Measurements from ENCODE around the gene WNT2. TPM values are rescaled to one million over a fixed set of nuclear protein-coding genes. Genes with fewer than 3 reads are reported as not detected.

The WNT2 gene
- total RNA-seq, 1 donor, result under 0.01 TPM

DNA sequence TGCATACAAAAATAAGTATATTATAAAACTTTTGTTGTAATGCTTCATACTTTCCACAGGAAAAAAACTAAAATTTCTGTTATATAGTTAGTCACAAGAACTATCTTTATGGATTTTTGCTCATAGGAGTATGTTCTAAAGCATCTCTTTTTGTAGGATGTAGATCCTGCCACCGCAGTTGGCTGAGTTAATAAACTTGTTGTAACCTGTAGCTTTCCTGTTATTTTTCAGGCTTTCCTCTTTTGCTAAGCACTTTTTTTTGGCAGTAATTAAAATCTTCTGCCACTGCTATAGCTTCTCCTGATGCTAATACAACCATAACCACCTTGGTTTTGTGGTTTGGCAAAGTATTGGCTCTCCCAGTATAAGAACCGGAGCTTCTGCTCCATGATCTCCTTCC lies 60.3 kb downstream of the WNT2 start:
- Histone ChIP-seq H3K36me3 (ENCODE audit: insufficient read depth, low read length) (no peaks in the 10 kb centered on the region), H2AFZ (ENCODE audit: low read length) (no peak overlapping the region), H3K4me1 (ENCODE audit: insufficient read depth, low read length) (peaks cover 13% of the 10 kb centered on the region), H3K27ac (ENCODE audit: low read depth, low read length) (no peak overlapping the region), H3K4me3 (ENCODE audit: insufficient read depth, low read length) (no peak overlapping the region), H4K20me1 (ENCODE audit: insufficient read depth, low read length) (no peaks in the 10 kb centered on the region), H3K27me3 (ENCODE audit: insufficient read depth, low read length) (peaks cover 27% of the 10 kb centered on the region), H3K4me2 (ENCODE audit: insufficient read depth, low read length) (no peak overlapping the region), H3K79me2 (ENCODE audit: insufficient read depth, low read length) (no peaks in the 10 kb centered on the region), H3K9me3 (ENCODE audit: low read depth, low read length) (no peaks in the 10 kb centered on the region)
- TF ChIP-seq, protein P1, sequence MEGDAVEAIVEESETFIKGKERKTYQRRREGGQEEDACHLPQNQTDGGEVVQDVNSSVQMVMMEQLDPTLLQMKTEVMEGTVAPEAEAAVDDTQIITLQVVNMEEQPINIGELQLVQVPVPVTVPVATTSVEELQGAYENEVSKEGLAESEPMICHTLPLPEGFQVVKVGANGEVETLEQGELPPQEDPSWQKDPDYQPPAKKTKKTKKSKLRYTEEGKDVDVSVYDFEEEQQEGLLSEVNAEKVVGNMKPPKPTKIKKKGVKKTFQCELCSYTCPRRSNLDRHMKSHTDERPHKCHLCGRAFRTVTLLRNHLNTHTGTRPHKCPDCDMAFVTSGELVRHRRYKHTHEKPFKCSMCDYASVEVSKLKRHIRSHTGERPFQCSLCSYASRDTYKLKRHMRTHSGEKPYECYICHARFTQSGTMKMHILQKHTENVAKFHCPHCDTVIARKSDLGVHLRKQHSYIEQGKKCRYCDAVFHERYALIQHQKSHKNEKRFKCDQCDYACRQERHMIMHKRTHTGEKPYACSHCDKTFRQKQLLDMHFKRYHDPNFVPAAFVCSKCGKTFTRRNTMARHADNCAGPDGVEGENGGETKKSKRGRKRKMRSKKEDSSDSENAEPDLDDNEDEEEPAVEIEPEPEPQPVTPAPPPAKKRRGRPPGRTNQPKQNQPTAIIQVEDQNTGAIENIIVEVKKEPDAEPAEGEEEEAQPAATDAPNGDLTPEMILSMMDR (IDR thresholded peaks at IDR 0.05; ENCODE audit: extremely low read depth, low read depth, low read length), result no peak
- DNase-seq (ENCODE audit: insufficient read length, low spot score, missing footprints), result no peak

DNA sequence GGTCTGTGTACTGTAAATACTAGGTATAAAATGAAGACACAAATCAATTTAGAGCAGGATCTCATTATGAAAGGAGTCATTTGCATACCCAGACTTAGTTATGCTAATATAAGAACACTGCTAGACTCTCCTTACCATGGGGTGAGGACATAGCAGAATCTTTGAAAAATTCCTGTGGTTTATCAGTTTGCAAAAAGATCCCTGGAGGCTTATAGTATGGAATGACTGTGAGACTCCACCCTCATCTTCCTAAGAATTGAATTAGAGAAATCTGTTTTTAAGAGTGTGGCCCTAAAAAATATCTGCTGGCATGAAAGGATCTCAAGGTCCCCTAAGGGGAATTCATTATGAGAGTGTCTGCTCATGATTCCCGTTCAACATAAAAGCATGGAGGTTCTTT lies 63.2 kb downstream of the WNT2 start:
- peaks cover 13% of the 10 kb centered on the region for H3K4me1 ChIP-seq (ENCODE audit: insufficient read depth, low read length)
- TF ChIP-seq, protein P1 (IDR thresholded peaks at IDR 0.05; ENCODE audit: extremely low read depth, low read depth, low read length), result no peak
- H3K27me3 ChIP-seq (ENCODE audit: insufficient read depth, low read length), result peaks cover 40% of the 10 kb centered on the region
- H2AFZ ChIP-seq (ENCODE audit: low read length), result no peak overlapping the region
- no peak overlapping the region for H3K27ac ChIP-seq (ENCODE audit: low read depth, low read length)
- DNase-seq (ENCODE audit: insufficient read length, low spot score, missing footprints), result no peak
- H3K9me3 ChIP-seq (ENCODE audit: low read depth, low read length), result no peaks in the 10 kb centered on the region
- no peaks in the 10 kb centered on the region for H3K79me2 ChIP-seq (ENCODE audit: insufficient read depth, low read length)
- H3K4me3 ChIP-seq (ENCODE audit: insufficient read depth, low read length), result no peak overlapping the region
- peak overlapping the region; percentile 22 for H3K4me2 ChIP-seq (ENCODE audit: insufficient read depth, low read length)
- no peaks in the 10 kb centered on the region for H4K20me1 ChIP-seq (ENCODE audit: insufficient read depth, low read length)
- H3K36me3 ChIP-seq (ENCODE audit: insufficient read depth, low read length), result no peaks in the 10 kb centered on the region

DNA sequence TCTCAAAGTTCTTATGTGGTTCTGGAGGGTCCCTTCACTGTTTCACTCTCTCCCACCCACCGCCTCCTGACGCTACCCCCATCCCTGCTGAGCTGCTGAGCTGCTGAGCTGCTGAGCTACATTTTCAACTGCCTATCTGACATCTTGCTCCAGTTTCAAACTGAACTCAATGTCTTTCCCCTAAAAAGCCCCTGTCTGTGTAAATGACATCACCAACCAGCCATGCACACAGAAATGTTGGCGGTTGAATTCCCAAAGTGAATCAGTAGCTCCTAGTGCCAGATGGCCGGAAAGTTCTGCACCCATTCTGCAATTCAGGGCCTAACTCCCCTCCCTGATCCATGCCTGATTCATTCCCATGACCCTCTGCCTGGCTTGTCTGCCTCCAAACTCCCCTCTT lies 71.2 kb downstream of the WNT2 start:
- H3K4me3 ChIP-seq (ENCODE audit: insufficient read depth, low read length), result no peak overlapping the region
- no peaks in the 10 kb centered on the region for H4K20me1 ChIP-seq (ENCODE audit: insufficient read depth, low read length)
- no peaks in the 10 kb centered on the region for H3K36me3 ChIP-seq (ENCODE audit: insufficient read depth, low read length)
- H3K9me3 ChIP-seq (ENCODE audit: low read depth, low read length), result no peaks in the 10 kb centered on the region
- peak; percentile 86 for DNase-seq (ENCODE audit: insufficient read length, low spot score, missing footprints)
- peaks cover 5% of the 10 kb centered on the region for H3K27me3 ChIP-seq (ENCODE audit: insufficient read depth, low read length)
- H2AFZ ChIP-seq (ENCODE audit: low read length), result peak overlapping the region; percentile 44
- H3K4me2 ChIP-seq (ENCODE audit: insufficient read depth, low read length), result peak overlapping the region; percentile 56
- no peaks in the 10 kb centered on the region for H3K79me2 ChIP-seq (ENCODE audit: insufficient read depth, low read length)
- peak overlapping the region; percentile 92 for H3K27ac ChIP-seq (ENCODE audit: low read depth, low read length)
- TF ChIP-seq, protein P1 (IDR thresholded peaks at IDR 0.05; ENCODE audit: extremely low read depth, low read depth, low read length), result no peak
- peaks cover 32% of the 10 kb centered on the region for H3K4me1 ChIP-seq (ENCODE audit: insufficient read depth, low read length)

- Histone ChIP-seq H3K79me2 (ENCODE audit: insufficient read depth, low read length) (no peaks in the 10 kb centered on the region), H3K9me3 (ENCODE audit: low read depth, low read length) (no peaks in the 10 kb centered on the region), H3K27ac (ENCODE audit: low read depth, low read length) (peak overlapping the region; percentile 92), H3K4me1 (ENCODE audit: insufficient read depth, low read length) (peaks cover 32% of the 10 kb centered on the region), H3K27me3 (ENCODE audit: insufficient read depth, low read length) (no peaks in the 10 kb centered on the region), H3K4me2 (ENCODE audit: insufficient read depth, low read length) (peak overlapping the region; percentile 56), H3K4me3 (ENCODE audit: insufficient read depth, low read length) (no peak overlapping the region), H2AFZ (ENCODE audit: low read length) (peak overlapping the region; percentile 82), H4K20me1 (ENCODE audit: insufficient read depth, low read length) (no peaks in the 10 kb centered on the region), H3K36me3 (ENCODE audit: insufficient read depth, low read length) (no peaks in the 10 kb centered on the region)
- TF ChIP-seq, protein P1 (IDR thresholded peaks at IDR 0.05; ENCODE audit: extremely low read depth, low read depth, low read length), result no peak
- DNase-seq (ENCODE audit: insufficient read length, low spot score, missing footprints), result peak; percentile 86
Observed at GRCh38 chr7:117250801-117251200, 72.1 kb downstream of the WNT2 start.
